ENCODE results near the gene FOXA3. TPM values are rescaled to one million over a fixed set of nuclear protein-coding genes. Genes with fewer than 3 reads are reported as not detected.

FOXA3 gene
- total RNA-seq, 1 donor from 2014 or later, result 0.68 TPM

GRCh38 chr19:45884682-45885555 is 20.8 kb downstream of the FOXA3 start:
- no peak for TF ChIP-seq CTCF (IDR thresholded peaks at IDR 0.05)
- peak overlapping the region; percentile 92 for H3K4me3 ChIP-seq
- ATAC-seq (no peak), DNase-seq (no peak)
- peaks cover 47% of the 10 kb centered on the region for H3K4me1 ChIP-seq
- H3K27ac ChIP-seq, result peak overlapping the region; percentile 90
- intact Hi-C loops (cut with DNase I), result no loop called here
- no peaks in the 10 kb centered on the region for H3K27me3 ChIP-seq (ENCODE audit: low read depth)
- H3K36me3 ChIP-seq, result peaks cover 10% of the 10 kb centered on the region
- no peaks in the 10 kb centered on the region for H3K9me3 ChIP-seq

GRCh38 chr19:45885556-45886426 is 21.7 kb downstream of the FOXA3 start, which contains the start of gene IRF2BP1:
Gene IRF2BP1, minus strand, starts transcription at chr19:45886141. Its CDS starts 367 bp downstream, at chr19:45885774.
- Histone ChIP-seq H3K36me3 (peaks cover 10% of the 10 kb centered on the region), H3K9me3 (no peaks in the 10 kb centered on the region), H3K27me3 (ENCODE audit: low read depth) (no peaks in the 10 kb centered on the region), H3K4me1 (peaks cover 47% of the 10 kb centered on the region), H3K4me3 (peak within 1 kb of the TSS; percentile 92), H3K27ac (peak within 1 kb of the TSS; percentile 90)
- DNase-seq, result peak; percentile 97
- no peak for TF ChIP-seq CTCF (IDR thresholded peaks at IDR 0.05)
- intact Hi-C loops (cut with DNase I), result no loop called here
- peak; percentile 85 to 89 for ATAC-seq

- Histone ChIP-seq H3K27me3 (ENCODE audit: low read depth) (no peaks in the 10 kb centered on the region), H3K9me3 (no peaks in the 10 kb centered on the region), H3K4me3 (peak overlapping the region; percentile 92), H3K36me3 (peaks cover 10% of the 10 kb centered on the region), H3K27ac (peak overlapping the region; percentile 90), H3K4me1 (peaks cover 47% of the 10 kb centered on the region)
- TF ChIP-seq CTCF (IDR thresholded peaks at IDR 0.05), result no peak
- DNase-seq, result peak; percentile 91
- ATAC-seq, result peak; percentile 90 to 92
- intact Hi-C loops (cut with DNase I), result no loop called here
These were observed 22.5 kb downstream of the FOXA3 start for GRCh38 chr19:45886427-45887199.

GRCh38 chr19:45887200-45887710 is 23.1 kb downstream of the FOXA3 start:
- H3K27ac ChIP-seq, result peak overlapping the region; percentile 90
- no peaks in the 10 kb centered on the region for H3K27me3 ChIP-seq (ENCODE audit: low read depth)
- DNase-seq (no peak), ATAC-seq (no peak)
- peaks cover 10% of the 10 kb centered on the region for H3K36me3 ChIP-seq
- H3K4me1 ChIP-seq, result peaks cover 43% of the 10 kb centered on the region
- no peak for TF ChIP-seq CTCF (IDR thresholded peaks at IDR 0.05)
- peak overlapping the region; percentile 92 for H3K4me3 ChIP-seq
- intact Hi-C loops (cut with DNase I), result no loop called here
- no peaks in the 10 kb centered on the region for H3K9me3 ChIP-seq

All from lower lobe of right lung (tissue), 2 donors.